Measurements from ENCODE around the gene BAD.

GRCh38 chr11:64248578-64248977 lies 35.9 kb downstream of the BAD start:
- TF ChIP-seq, protein P1, sequence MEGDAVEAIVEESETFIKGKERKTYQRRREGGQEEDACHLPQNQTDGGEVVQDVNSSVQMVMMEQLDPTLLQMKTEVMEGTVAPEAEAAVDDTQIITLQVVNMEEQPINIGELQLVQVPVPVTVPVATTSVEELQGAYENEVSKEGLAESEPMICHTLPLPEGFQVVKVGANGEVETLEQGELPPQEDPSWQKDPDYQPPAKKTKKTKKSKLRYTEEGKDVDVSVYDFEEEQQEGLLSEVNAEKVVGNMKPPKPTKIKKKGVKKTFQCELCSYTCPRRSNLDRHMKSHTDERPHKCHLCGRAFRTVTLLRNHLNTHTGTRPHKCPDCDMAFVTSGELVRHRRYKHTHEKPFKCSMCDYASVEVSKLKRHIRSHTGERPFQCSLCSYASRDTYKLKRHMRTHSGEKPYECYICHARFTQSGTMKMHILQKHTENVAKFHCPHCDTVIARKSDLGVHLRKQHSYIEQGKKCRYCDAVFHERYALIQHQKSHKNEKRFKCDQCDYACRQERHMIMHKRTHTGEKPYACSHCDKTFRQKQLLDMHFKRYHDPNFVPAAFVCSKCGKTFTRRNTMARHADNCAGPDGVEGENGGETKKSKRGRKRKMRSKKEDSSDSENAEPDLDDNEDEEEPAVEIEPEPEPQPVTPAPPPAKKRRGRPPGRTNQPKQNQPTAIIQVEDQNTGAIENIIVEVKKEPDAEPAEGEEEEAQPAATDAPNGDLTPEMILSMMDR (IDR thresholded peaks at IDR 0.05), result no peak
- TF ChIP-seq EZH2 (IDR thresholded peaks at IDR 0.05; ENCODE audit: borderline replicate concordance, insufficient read depth, low read depth, low read length, poor library complexity, severe bottlenecking), result no peak

All from B cell (primary cell).